Measurements from ENCODE around the gene SCO1. TPM values are rescaled to one million over a fixed set of nuclear protein-coding genes. Genes with fewer than 3 reads are reported as not detected.

SCO1 gene
- total RNA-seq, 1 experiment from 2014 or later = 60.3 TPM

DNA sequence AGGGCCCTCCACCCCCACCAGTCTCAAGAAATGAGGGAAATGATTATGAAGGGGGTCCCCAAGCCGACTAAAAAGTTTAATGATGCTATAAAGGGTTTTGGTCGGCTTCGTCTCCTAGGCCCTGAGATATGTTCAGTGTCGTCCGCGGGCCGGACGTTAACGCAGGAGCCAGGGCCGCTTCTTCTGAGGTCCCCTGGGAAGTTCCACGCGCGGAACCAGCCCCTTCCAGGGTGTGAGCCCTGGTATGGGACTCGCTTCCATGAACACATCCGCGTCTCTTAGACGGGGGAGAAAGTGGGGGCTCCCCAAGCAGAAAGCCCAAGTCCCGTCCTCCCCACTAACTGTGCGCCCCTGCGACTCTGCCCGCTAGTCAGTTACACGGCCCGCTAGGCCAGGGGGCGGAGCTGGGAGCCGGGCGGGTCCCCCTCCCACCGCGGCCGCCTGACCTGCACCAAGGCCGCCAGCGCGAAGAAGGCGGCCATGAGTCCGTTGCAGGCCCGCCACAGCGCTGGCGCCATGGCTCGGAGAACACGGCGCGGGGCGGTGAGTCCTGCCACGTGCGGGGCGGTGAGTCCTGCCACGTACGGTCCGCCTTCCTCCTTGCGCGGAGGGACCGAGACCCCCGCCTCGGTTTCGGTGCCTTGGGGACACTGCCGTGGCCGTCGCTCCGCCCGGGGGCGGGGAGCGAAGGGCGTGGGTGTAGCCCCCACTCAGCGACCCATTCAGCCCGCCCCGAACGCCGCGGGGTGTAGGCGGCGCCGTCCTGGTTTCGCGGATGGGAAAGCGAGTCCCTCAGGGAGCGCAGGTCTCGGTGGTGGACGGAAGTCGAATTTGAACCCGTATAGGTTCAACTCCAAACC is 32.2 kb upstream of the SCO1 start, which contains the start of gene TMEM220:
Gene TMEM220 (minus strand): TSS at position 690 of the 860 bp plus-strand sequence. CDS start 172 bp downstream, at position 518.
- peak within 1 kb of the TSS; percentile 94 to 98 (median 95) for H3K27ac Mint-ChIP-seq

More for the DNA sequence above, 32.2 kb upstream of the SCO1 start, which contains the start of gene TMEM220:
- peak; percentile 91 for DNase-seq
- Histone ChIP-seq H3K9ac (ENCODE audit: extremely low read depth, insufficient read length, low read length) (peak within 1 kb of the TSS; percentile 48), H3K79me2 (ENCODE audit: insufficient read depth, low read length) (no peaks in the 10 kb centered on the region), H3K23me2 (ENCODE audit: insufficient read length, low read depth, low read length, poor library complexity, severe bottlenecking) (no peaks in the 10 kb centered on the region), H3K18ac (ENCODE audit: insufficient read length, low read depth, low read length) (peak within 1 kb of the TSS; percentile 88), H4K8ac (replicated peaks; ENCODE audit: insufficient read length, low read depth, low read length) (no peak within 1 kb of the TSS), H3K27me3 (ENCODE audit: insufficient read depth, low read length) (no peaks in the 10 kb centered on the region), H2BK5ac (ENCODE audit: insufficient read length, low read length) (no peak within 1 kb of the TSS), H3K9me3 (ENCODE audit: control insufficient read depth, low read depth, low read length) (no peaks in the 10 kb centered on the region), H3T11ph (ENCODE audit: low read length) (no peak within 1 kb of the TSS), H2BK12ac (ENCODE audit: insufficient read length, low read depth, low read length) (no peak within 1 kb of the TSS), H3K4me1 (ENCODE audit: insufficient read depth, low read length) (no peaks in the 10 kb centered on the region; the same call in 1 of the 2 replicates), H2AFZ (ENCODE audit: low read length) (peak within 1 kb of the TSS; percentile 50), H4K20me1 (ENCODE audit: control insufficient read depth, insufficient read depth, insufficient read length) (no peaks in the 10 kb centered on the region), H4K91ac (ENCODE audit: insufficient read length, low read depth, low read length) (no peak within 1 kb of the TSS), H3K23ac (ENCODE audit: insufficient read length, low read depth, low read length) (no peak within 1 kb of the TSS), H3K4me2 (ENCODE audit: insufficient read depth, insufficient read length, low read length) (peak within 1 kb of the TSS; percentile 65), H2AK5ac (ENCODE audit: insufficient read length, low read length) (no peak within 1 kb of the TSS), H2BK120ac (ENCODE audit: low read depth, low read length, poor library complexity, severe bottlenecking) (no peak within 1 kb of the TSS), H3K14ac (ENCODE audit: insufficient read depth, low read length) (peak within 1 kb of the TSS; percentile 94), H2BK20ac (ENCODE audit: low read depth, low read length, poor library complexity, severe bottlenecking) (no peak within 1 kb of the TSS), H4K5ac (ENCODE audit: insufficient read length, low read depth, low read length) (peak within 1 kb of the TSS; percentile 48), H3K4ac (ENCODE audit: low read depth, low read length) (no peak within 1 kb of the TSS), H3K27ac (ENCODE audit: insufficient read length, low read depth, low read length) (peak within 1 kb of the TSS; percentile 6), H3K79me1 (ENCODE audit: insufficient read depth, low read depth, low read length, poor library complexity, severe bottlenecking) (no peaks in the 10 kb centered on the region), H3K56ac (ENCODE audit: insufficient read length, low read depth, low read length) (no peak within 1 kb of the TSS), H2BK15ac (ENCODE audit: low read depth, low read length) (no peak within 1 kb of the TSS)
- Mint-ChIP-seq H3K4me3 (peak within 1 kb of the TSS; percentile 79 to 90), H3K9me3 (peaks cover 0 to 2% of the 10 kb centered on the region in 2 experiments; a peak in 4 of 5 replicates), H3K27me3 (ENCODE audit: low read depth) (peaks cover 1% of the 10 kb centered on the region; the same call in 1 of the 2 replicates), H3K36me3 (ENCODE audit: insufficient read depth in 1 of 3, low read depth in 3 of 3) (peaks cover 0 to 4% (median 2%) of the 10 kb centered on the region in 3 experiments; a peak in 4 of 7 replicates), H3K4me1 (peaks cover 20 to 21% of the 10 kb centered on the region in 2 experiments)
- TF ChIP-seq CTCF (conservative IDR thresholded peaks at IDR 0.05) = no peak
- WGBS (ENCODE audit: extremely low coverage, insufficient read length, low lambda C conversion rate) = no CpG with 5 or more reads among the region's 79 CpGs
